GM19463 (cell line): Measurements from ENCODE around the gene SPESP1.

Source experiments
- ATAC-seq: cut with Tn5 transposase; IDR thresholded peaks from one replicate; pipeline ENCODE4 v1.9.1; 2021; ENCODE audit warnings: mild to moderate bottlenecking, moderate library complexity; ENCODE audit not compliant: unreplicated experiment

SPESP1 gene

GRCh38 chr15:68930268-68931022, at the start of gene SPESP1:
Gene SPESP1 (plus strand): TSS chr15:68930525. CDS start chr15:68930654, 129 bp downstream.
- ATAC-seq, result no peak

- ATAC-seq, result no peak
Observed at GRCh38 chr15:68885070-68885469, 45.3 kb upstream of the SPESP1 start.

- no peak for ATAC-seq
Observed at GRCh38 chr15:68887120-68887519, 43.2 kb upstream of the SPESP1 start.

GRCh38 chr15:68887819-68888218, 42.5 kb upstream of the SPESP1 start:
- ATAC-seq, result no peak

- ATAC-seq, result no peak
Observed at GRCh38 chr15:68888419-68888818, 41.9 kb upstream of the SPESP1 start.

GRCh38 chr15:68894208-68894607, 36.1 kb upstream of the SPESP1 start:
- no peak for ATAC-seq

- no peak for ATAC-seq
Observed at GRCh38 chr15:68896178-68896577, 34.1 kb upstream of the SPESP1 start.

GRCh38 chr15:68897016-68897415, 33.3 kb upstream of the SPESP1 start:
- no peak for ATAC-seq

GRCh38 chr15:68900027-68900426, 30.3 kb upstream of the SPESP1 start:
- no peak for ATAC-seq

GRCh38 chr15:68907396-68907923, 22.9 kb upstream of the SPESP1 start:
- no peak for ATAC-seq

GRCh38 chr15:68909601-68910100, 20.7 kb upstream of the SPESP1 start:
- no peak for ATAC-seq

GRCh38 chr15:68910341-68910740, 20.0 kb upstream of the SPESP1 start:
- no peak for ATAC-seq

GRCh38 chr15:68910816-68911215, 19.5 kb upstream of the SPESP1 start:
- no peak for ATAC-seq

GRCh38 chr15:68921926-68922325, 8.4 kb upstream of the SPESP1 start:
- no peak for ATAC-seq

GRCh38 chr15:68924866-68925560, 5.3 kb upstream of the SPESP1 start:
- ATAC-seq, result no peak

GRCh38 chr15:68933001-68933400, 2.7 kb downstream of the SPESP1 start:
- ATAC-seq, result no peak

GRCh38 chr15:68934341-68934740, 4.0 kb downstream of the SPESP1 start:
- ATAC-seq, result no peak

- ATAC-seq, result no peak
Observed at GRCh38 chr15:68935400-68935937, 5.1 kb downstream of the SPESP1 start.

- ATAC-seq, result no peak
Observed at GRCh38 chr15:68939501-68939900, 9.2 kb downstream of the SPESP1 start.

- ATAC-seq, result no peak
Observed at GRCh38 chr15:68951813-68952212, 21.5 kb downstream of the SPESP1 start.

- ATAC-seq, result no peak
Observed at GRCh38 chr15:68957696-68958095, 27.4 kb downstream of the SPESP1 start.

GRCh38 chr15:68958597-68958996, 28.3 kb downstream of the SPESP1 start:
- no peak for ATAC-seq
